Activated T-cell treated with anti-CD3 and anti-CD28 coated beads, Interleukin-2, amount 50 U/mL, for 4 hours (primary cell): ENCODE results near the gene DUS4L. TPM values are rescaled to one million over a fixed set of nuclear protein-coding genes. Genes with fewer than 3 reads are reported as not detected.

Source experiments
- ATAC-seq, 2 donors: fragments of 200-7000 bp; cut with Tn5 transposase; one replicate each; pipeline ENCODE4 v1.10.0; 2021
- DNase-seq: peaks from one replicate; pipeline ENCODE4 v3.0.0-alpha.2; 2020
- H3K27me3 Mint-ChIP-seq: one replicate; pipeline ENCODE4 v1.8.0; 2021; ENCODE audit warnings: low read depth, mixed read lengths
- H3K36me3 Mint-ChIP-seq: one replicate; pipeline ENCODE4 v1.8.0; 2022; ENCODE audit warnings: mixed read lengths; ENCODE audit not compliant: insufficient read depth
- H3K4me1 Mint-ChIP-seq: one replicate; pipeline ENCODE4 v1.8.0; 2021; ENCODE audit warnings: low read depth, mixed read lengths
- H3K4me3 Mint-ChIP-seq: one replicate; pipeline ENCODE4 v1.8.0; 2021; ENCODE audit warnings: mild to moderate bottlenecking, moderate library complexity, mixed read lengths
- H3K9me3 Mint-ChIP-seq: one replicate; pipeline ENCODE4 v1.8.0; 2021; ENCODE audit warnings: mixed read lengths
- total RNA-seq, 3 donors: library from RNA; stranded (reverse); gene quantifications; one replicate each; pipeline ENCODE4 v1.2.1, GENCODE V29; 2021

The DUS4L gene
- total RNA-seq, 3 donors from 2014 or later = 9.5 to 11.6 (median 9.5) TPM

DNA sequence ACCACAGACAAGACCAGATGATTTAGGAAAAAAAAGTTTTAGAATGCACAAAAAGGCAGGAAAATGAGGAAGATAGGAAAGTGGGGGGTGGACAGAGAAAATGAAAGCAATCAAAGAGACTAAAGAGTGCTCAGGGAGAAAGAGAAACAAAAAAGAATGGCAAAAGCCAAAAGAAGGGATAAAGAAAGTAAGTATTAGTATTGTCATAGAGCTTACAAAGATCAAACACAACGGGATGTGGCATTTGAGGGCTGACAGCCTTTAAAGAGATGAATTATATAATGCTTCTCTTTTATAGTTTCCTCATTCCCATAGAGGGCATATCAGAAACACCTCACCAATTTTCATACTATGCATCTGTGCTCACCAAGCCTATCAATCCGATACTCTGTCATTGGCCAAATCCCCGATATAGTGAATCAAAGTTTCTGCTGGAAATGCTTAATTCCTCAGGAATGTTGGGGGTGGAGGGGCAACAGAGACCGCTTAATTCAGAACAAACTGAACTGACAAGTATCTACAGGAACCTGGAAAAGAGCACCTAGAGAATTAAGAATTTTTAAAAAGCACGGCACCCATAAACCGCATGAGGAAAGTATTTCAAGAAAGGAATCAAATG is 2.8 kb upstream of the DUS4L start:
- no peak for DNase-seq
- H3K9me3 Mint-ChIP-seq = no peaks in the 10 kb centered on the region
- H3K36me3 Mint-ChIP-seq = peaks cover 6% of the 10 kb centered on the region
- peak in 1 of 2 donors; percentile 12 for ATAC-seq
- H3K4me3 Mint-ChIP-seq = peak overlapping the region; percentile 17
- peaks cover 59% of the 10 kb centered on the region for H3K4me1 Mint-ChIP-seq
- no peaks in the 10 kb centered on the region for H3K27me3 Mint-ChIP-seq

GRCh38 chr7:107563081-107563774 is 543 bp upstream of the DUS4L start:
- no peaks in the 10 kb centered on the region for H3K9me3 Mint-ChIP-seq
- H3K4me3 Mint-ChIP-seq = peak overlapping the region; percentile 84
- no peak for DNase-seq
- H3K27me3 Mint-ChIP-seq = no peaks in the 10 kb centered on the region
- ATAC-seq = peak; percentile 64 to 70
- H3K4me1 Mint-ChIP-seq = peaks cover 59% of the 10 kb centered on the region
- H3K36me3 Mint-ChIP-seq = peaks cover 5% of the 10 kb centered on the region

- DNase-seq (no peak), ATAC-seq (no peak)
- Mint-ChIP-seq H3K4me1 (peaks cover 52% of the 10 kb centered on the region), H3K9me3 (no peaks in the 10 kb centered on the region), H3K36me3 (peaks cover 9% of the 10 kb centered on the region), H3K4me3 (peak overlapping the region; percentile 84), H3K27me3 (no peaks in the 10 kb centered on the region)
Observed at GRCh38 chr7:107564553-107565298, 955 bp downstream of the DUS4L start.

DNA sequence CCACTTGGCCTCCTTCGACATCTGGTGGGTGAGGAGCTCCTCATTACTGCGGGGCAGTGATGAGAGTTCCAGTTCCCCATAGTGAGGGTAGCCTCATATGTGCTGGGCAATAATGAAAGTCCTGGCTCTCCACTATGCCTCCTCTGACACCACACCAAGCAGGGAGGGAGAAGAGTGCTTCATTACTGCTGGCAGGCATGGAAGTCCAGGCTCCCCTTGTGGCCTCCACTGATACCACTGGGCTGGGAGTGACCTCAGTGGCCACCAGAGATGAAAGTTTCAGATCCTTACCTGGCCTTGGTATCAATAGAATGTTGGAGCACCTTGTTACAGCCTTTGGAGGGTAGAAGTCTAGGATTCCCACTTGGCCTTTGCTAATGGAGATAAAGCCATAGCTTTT is 6.5 kb downstream of the DUS4L start:
- peaks cover 6% of the 10 kb centered on the region for H3K4me1 Mint-ChIP-seq
- H3K4me3 Mint-ChIP-seq = no peak overlapping the region
- ATAC-seq (no peak), DNase-seq (no peak)
- H3K27me3 Mint-ChIP-seq = no peaks in the 10 kb centered on the region
- peaks cover 18% of the 10 kb centered on the region for H3K36me3 Mint-ChIP-seq
- no peaks in the 10 kb centered on the region for H3K9me3 Mint-ChIP-seq

- Mint-ChIP-seq H3K36me3 (peaks cover 17% of the 10 kb centered on the region), H3K27me3 (no peaks in the 10 kb centered on the region), H3K9me3 (no peaks in the 10 kb centered on the region), H3K4me1 (peaks cover 2% of the 10 kb centered on the region), H3K4me3 (no peak overlapping the region)
- no peak for ATAC-seq
- DNase-seq = no peak
Observed at GRCh38 chr7:107573537-107573936, 9.8 kb downstream of the DUS4L start.

- Mint-ChIP-seq H3K4me1 (peaks cover 19% of the 10 kb centered on the region), H3K27me3 (no peaks in the 10 kb centered on the region), H3K36me3 (peaks cover 6% of the 10 kb centered on the region), H3K9me3 (no peaks in the 10 kb centered on the region), H3K4me3 (peak overlapping the region; percentile 90)
- DNase-seq (no peak), ATAC-seq (no peak)
Observed at GRCh38 chr7:107579554-107579884, 15.7 kb downstream of the DUS4L start.

DNA sequence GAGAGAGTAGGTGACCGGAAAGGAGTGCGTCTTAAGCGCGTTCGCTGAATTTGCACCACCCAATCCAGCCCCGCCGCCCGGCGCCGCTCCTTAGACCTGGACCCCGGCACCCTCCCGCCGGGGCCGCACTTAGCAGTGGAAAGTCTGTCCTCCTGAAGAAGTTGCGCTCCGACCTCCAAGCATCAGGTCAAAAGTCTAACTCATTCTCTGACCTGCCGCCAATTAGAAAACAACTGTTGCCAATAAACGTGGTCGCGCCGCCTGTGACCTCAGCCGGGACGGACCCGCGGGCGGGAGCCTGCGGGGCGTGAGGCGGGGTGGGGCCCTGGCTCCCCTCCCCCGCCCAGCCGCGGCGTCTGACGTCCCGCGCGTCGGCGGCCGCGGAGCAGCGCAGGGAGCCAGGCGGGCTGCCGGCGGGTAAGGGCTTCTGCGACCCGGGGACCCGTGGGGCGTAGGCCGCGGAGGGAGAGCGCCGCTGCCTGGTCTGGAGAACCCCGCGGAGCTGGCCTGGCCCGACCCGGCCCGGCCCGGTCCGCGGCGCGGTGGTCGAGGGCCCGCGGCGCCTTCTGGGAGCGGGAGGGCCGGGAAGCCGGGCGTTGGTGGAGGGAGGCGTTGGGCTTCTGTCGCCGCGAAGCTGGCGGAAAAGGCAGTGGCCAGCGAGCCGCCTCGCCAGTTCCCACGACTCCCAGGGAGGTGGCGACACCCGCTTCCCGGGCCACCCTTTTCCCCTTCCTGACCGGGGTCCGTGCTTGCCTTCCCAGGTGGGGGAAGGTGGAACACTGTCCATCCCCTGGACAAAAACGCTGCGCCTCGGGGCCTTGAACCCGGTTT is 16.3 kb downstream of the DUS4L start, which contains the start of gene BCAP29:
TSS of gene BCAP29 (plus strand) at position 362 of the 831 bp plus-strand sequence. CDS start 527 bp downstream, outside the sequence.
- Mint-ChIP-seq H3K9me3 (no peaks in the 10 kb centered on the region), H3K4me3 (peak within 1 kb of the TSS; percentile 90), H3K27me3 (no peaks in the 10 kb centered on the region), H3K36me3 (peaks cover 7% of the 10 kb centered on the region), H3K4me1 (peaks cover 19% of the 10 kb centered on the region)
- ATAC-seq (peak; percentile 98 to 99), DNase-seq (peak; percentile 51)

- peak overlapping the region; percentile 80 for H3K4me3 Mint-ChIP-seq
- no peak for ATAC-seq
- no peaks in the 10 kb centered on the region for H3K9me3 Mint-ChIP-seq
- peaks cover 19% of the 10 kb centered on the region for H3K4me1 Mint-ChIP-seq
- no peak for DNase-seq
- peaks cover 13% of the 10 kb centered on the region for H3K36me3 Mint-ChIP-seq
- H3K27me3 Mint-ChIP-seq = no peaks in the 10 kb centered on the region
Observed at GRCh38 chr7:107580716-107581383, 17.1 kb downstream of the DUS4L start.

DNA sequence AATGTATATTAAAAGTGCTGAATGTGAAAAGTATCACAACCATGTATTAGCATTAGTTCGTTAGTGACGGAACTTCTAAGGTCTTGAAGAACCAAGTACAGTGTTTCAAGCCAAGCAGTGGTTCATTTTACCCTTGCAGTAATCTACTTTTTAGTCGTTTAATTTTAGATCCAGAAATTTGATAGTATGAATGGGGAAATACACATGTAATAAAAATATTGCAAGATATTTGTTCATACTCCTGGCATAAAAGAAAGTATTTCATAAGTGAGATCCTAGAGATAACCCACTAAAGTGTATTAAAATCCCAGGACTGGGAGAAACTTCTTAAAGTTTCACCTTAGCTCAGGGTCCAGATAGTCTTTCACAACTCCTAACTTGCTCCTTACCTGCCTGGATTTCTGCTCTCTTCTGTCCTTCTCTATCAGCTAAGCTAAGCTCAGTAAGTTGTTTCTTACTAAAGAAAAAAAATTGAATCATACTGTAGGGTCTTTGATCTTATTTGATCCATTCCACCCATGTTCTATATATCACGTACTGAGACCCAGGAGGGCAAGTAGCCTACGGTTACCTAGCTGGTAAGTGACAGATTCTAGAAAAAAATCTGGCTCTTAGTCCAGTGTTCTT is 17.7 kb downstream of the DUS4L start:
- DNase-seq = no peak

DNA sequence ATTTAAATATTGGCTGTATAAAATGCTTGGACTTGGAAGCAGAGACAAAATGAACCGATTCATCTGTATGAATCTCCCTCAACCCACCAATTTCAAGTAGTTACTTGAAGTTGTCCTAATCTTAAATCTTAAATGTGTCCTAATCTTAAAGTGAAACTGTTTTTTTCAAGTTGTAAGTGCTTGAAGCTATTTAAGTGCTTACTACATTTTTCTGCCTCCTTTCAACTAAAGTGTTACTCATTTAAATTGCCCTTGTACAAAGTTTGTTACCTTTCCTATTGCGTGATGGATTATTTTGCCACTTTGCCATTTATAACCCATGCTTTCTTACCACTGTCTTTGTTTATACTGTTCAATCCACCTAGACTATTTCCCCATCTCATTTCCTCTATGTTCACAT is 19.1 kb downstream of the DUS4L start:
- no peak overlapping the region for H3K4me3 Mint-ChIP-seq
- H3K36me3 Mint-ChIP-seq = peaks cover 8% of the 10 kb centered on the region
- peaks cover 19% of the 10 kb centered on the region for H3K4me1 Mint-ChIP-seq
- ATAC-seq = no peak
- no peaks in the 10 kb centered on the region for H3K9me3 Mint-ChIP-seq
- no peaks in the 10 kb centered on the region for H3K27me3 Mint-ChIP-seq
- no peak for DNase-seq

More for the DNA sequence above, 17.7 kb downstream of the DUS4L start:
- H3K36me3 Mint-ChIP-seq = peaks cover 8% of the 10 kb centered on the region
- ATAC-seq = no peak
- peak overlapping the region; percentile 80 for H3K4me3 Mint-ChIP-seq
- peaks cover 19% of the 10 kb centered on the region for H3K4me1 Mint-ChIP-seq
- H3K9me3 Mint-ChIP-seq = no peaks in the 10 kb centered on the region
- H3K27me3 Mint-ChIP-seq = no peaks in the 10 kb centered on the region

GRCh38 chr7:107584716-107585115 is 20.9 kb downstream of the DUS4L start:
- Mint-ChIP-seq H3K36me3 (peaks cover 13% of the 10 kb centered on the region), H3K4me3 (no peak overlapping the region), H3K9me3 (no peaks in the 10 kb centered on the region), H3K27me3 (no peaks in the 10 kb centered on the region), H3K4me1 (peaks cover 16% of the 10 kb centered on the region)
- ATAC-seq = no peak
- no peak for DNase-seq

GRCh38 chr7:107588529-107589130 is 24.9 kb downstream of the DUS4L start:
- peaks cover 14% of the 10 kb centered on the region for H3K36me3 Mint-ChIP-seq
- DNase-seq (no peak), ATAC-seq (no peak)
- no peaks in the 10 kb centered on the region for H3K9me3 Mint-ChIP-seq
- H3K4me3 Mint-ChIP-seq = no peak overlapping the region
- H3K27me3 Mint-ChIP-seq = no peaks in the 10 kb centered on the region
- no peaks in the 10 kb centered on the region for H3K4me1 Mint-ChIP-seq

GRCh38 chr7:107591421-107591820 is 27.6 kb downstream of the DUS4L start:
- H3K4me3 Mint-ChIP-seq = no peak overlapping the region
- DNase-seq (no peak), ATAC-seq (no peak)

More at GRCh38 chr7:107591421-107591820, 27.6 kb downstream of the DUS4L start:
- no peaks in the 10 kb centered on the region for H3K4me1 Mint-ChIP-seq
- H3K27me3 Mint-ChIP-seq = no peaks in the 10 kb centered on the region
- H3K36me3 Mint-ChIP-seq = peaks cover 21% of the 10 kb centered on the region
- no peaks in the 10 kb centered on the region for H3K9me3 Mint-ChIP-seq
